Fibroblast of gingiva (primary cell): ENCODE measurements around the gene SLC25A36.
A peak's percentile ranks its signal among the peaks of the same experiment; 100 is the strongest.

ENCODE experiments used
- DNase-seq: peaks from one replicate; pipeline ENCODE4 v3.0.0-alpha.2; 2011; ENCODE audit warnings: low read depth

Gene SLC25A36

GRCh38 chr3:140941434-140942220 is at the start of gene SLC25A36:
Gene SLC25A36, plus strand, starts transcription at chr3:140941836. Its CDS starts 219 bp downstream, at chr3:140942055.
- DNase-seq: peak; percentile 96

- no peak for DNase-seq
These were observed 44.6 kb upstream of the SLC25A36 start for GRCh38 chr3:140896997-140897396.

- DNase-seq: peak; percentile 82
These were observed 43.1 kb upstream of the SLC25A36 start for GRCh38 chr3:140898340-140899180.

GRCh38 chr3:140899363-140899762 is 42.3 kb upstream of the SLC25A36 start:
- DNase-seq: no peak

- DNase-seq: no peak
These were observed 38.8 kb upstream of the SLC25A36 start for GRCh38 chr3:140902791-140903190.

- DNase-seq: no peak
These were observed 38.4 kb upstream of the SLC25A36 start for GRCh38 chr3:140903196-140903595.

- DNase-seq: no peak
These were observed 37.1 kb upstream of the SLC25A36 start for GRCh38 chr3:140904521-140904920.

GRCh38 chr3:140905559-140905958 is 36.1 kb upstream of the SLC25A36 start:
- DNase-seq: no peak

- no peak for DNase-seq
These were observed 34.9 kb upstream of the SLC25A36 start for GRCh38 chr3:140906785-140907184.

GRCh38 chr3:140910860-140911259 is 30.8 kb upstream of the SLC25A36 start:
- no peak for DNase-seq

GRCh38 chr3:140911822-140912221 is 29.8 kb upstream of the SLC25A36 start:
- DNase-seq: no peak

GRCh38 chr3:140913728-140914127 is 27.9 kb upstream of the SLC25A36 start:
- no peak for DNase-seq

- DNase-seq: no peak
These were observed 27.2 kb upstream of the SLC25A36 start for GRCh38 chr3:140914384-140914945.

- no peak for DNase-seq
These were observed 25.0 kb upstream of the SLC25A36 start for GRCh38 chr3:140916603-140917002.

GRCh38 chr3:140917772-140918171 is 23.9 kb upstream of the SLC25A36 start:
- DNase-seq: no peak

- no peak for DNase-seq
These were observed 21.6 kb upstream of the SLC25A36 start for GRCh38 chr3:140920029-140920428.

GRCh38 chr3:140922634-140923033 is 19.0 kb upstream of the SLC25A36 start:
- peak; percentile 33 for DNase-seq

GRCh38 chr3:140924097-140924873 is 17.4 kb upstream of the SLC25A36 start:
- DNase-seq: no peak

- DNase-seq: no peak
These were observed 14.2 kb upstream of the SLC25A36 start for GRCh38 chr3:140927279-140928069.

GRCh38 chr3:140929446-140929845 is 12.2 kb upstream of the SLC25A36 start:
- DNase-seq: no peak

- DNase-seq: no peak
These were observed 10.6 kb upstream of the SLC25A36 start for GRCh38 chr3:140931016-140931454.
